ENCODE data around the gene TRIM26. TPM values are rescaled to one million over a fixed set of nuclear protein-coding genes. Genes with fewer than 3 reads are reported as not detected.

Gene TRIM26
- total and polyA plus RNA-seq, 2 of the 13 experiments (the other 11 are each of a cell fraction or from before 2014, with no cell fraction given): 27.1 to 38.7 TPM

GRCh38 chr6:30231067-30231466 lies 17.9 kb upstream of the TRIM26 start (continued):
- TF ChIP-seq ZNF574 (CRISPR knock-in tag; IDR thresholded peaks at IDR 0.05) (no peak), ZNF33A (CRISPR knock-in tag; IDR thresholded peaks at IDR 0.05; ENCODE audit: borderline replicate concordance) (no peak), SCMH1 (CRISPR knock-in tag; IDR thresholded peaks at IDR 0.05; ENCODE audit: borderline replicate concordance) (no peak), ZNF256 (CRISPR knock-in tag; conservative IDR thresholded peaks at IDR 0.05) (no peak)

GRCh38 chr6:30227763-30228487 lies 14.7 kb upstream of the TRIM26 start:
- intact Hi-C loops (cut with micrococcal nuclease; ENCODE audit: unreplicated experiment): no loop called here
- Histone ChIP-seq H3K4me2 (ENCODE audit: low read depth, low read length) (peak overlapping the region; percentile 73), H3K27ac (ENCODE audit: extremely low read length, insufficient read depth, low read length) (no peak overlapping the region), H3K9ac (ENCODE audit: insufficient read depth, low read depth, low read length) (no peak overlapping the region), H3K9me3 (ENCODE audit: low read length) (peaks cover 10% of the 10 kb centered on the region), H3K27me3 (ENCODE audit: control insufficient read depth in 1 of 2, insufficient read depth in 2 of 2, low read length in 2 of 2) (0 out of 5 replicates have a peak, but pooled peaks cover 0 to 6% of the 10 kb centered on the region in 2 experiments), H3K4me3 (replicated peaks in 1 of 3; ENCODE audit: insufficient read depth in 1 of 3, low read depth in 2 of 3, low read length in 3 of 3) (peak overlapping the region; percentile 39 to 52 (median 45)), H3K4me1 (ENCODE audit: insufficient read depth, low read length) (peaks cover 11% of the 10 kb centered on the region), H3K36me3 (replicated peaks in 1 of 2; ENCODE audit: control insufficient read depth in 1 of 2, insufficient read depth in 2 of 2, low read length in 2 of 2) (no peaks in the 10 kb centered on the region), H2AFZ (ENCODE audit: low read length) (peak overlapping the region; percentile 93), H4K20me1 (ENCODE audit: insufficient read depth, low read length) (no peaks in the 10 kb centered on the region), H3K79me2 (ENCODE audit: insufficient read depth, low read length) (no peaks in the 10 kb centered on the region)
- FAIRE-seq: no peak
- ATAC-seq: peak; percentile 58
- in situ Hi-C loops (cut with HindIII; ENCODE audit: extremely low pct_ligation_motif_present, low pct_unique_long_range_greater_than_20kb): no loop called here
- CTCF ChIA-PET (ENCODE audit: low intra/inter-chr PET ratio, low total read pairs): no interaction called here
- DNase-seq (ENCODE audit: low spot score): no peak
- WGBS (ENCODE audit: low lambda C conversion rate): 29% methylated on average over 6 of the region's 6 CpGs
- TF ChIP-seq MNT (IDR thresholded peaks at IDR 0.05) (0 out of 2 replicates have a peak, but pooled peaks have one; percentile 13), ZNF724P (CRISPR knock-in tag; IDR thresholded peaks at IDR 0.05; ENCODE audit: borderline replicate concordance) (no peak)
- no TSS peak for BruUV-seq (replicated peaks)
- POLR2A ChIA-PET: interaction anchor here (1.4 to 1.8 kb wide), 5 partner anchors 8 to 31 kb away, joined by 3 to 8 read pairs (median 6); partner anchors contain the start of gene TRIM26
